ENCODE measurements around the gene CDC123. TPM values are rescaled to one million over a fixed set of nuclear protein-coding genes. Genes with fewer than 3 reads are reported as not detected.

The CDC123 gene, protein sequence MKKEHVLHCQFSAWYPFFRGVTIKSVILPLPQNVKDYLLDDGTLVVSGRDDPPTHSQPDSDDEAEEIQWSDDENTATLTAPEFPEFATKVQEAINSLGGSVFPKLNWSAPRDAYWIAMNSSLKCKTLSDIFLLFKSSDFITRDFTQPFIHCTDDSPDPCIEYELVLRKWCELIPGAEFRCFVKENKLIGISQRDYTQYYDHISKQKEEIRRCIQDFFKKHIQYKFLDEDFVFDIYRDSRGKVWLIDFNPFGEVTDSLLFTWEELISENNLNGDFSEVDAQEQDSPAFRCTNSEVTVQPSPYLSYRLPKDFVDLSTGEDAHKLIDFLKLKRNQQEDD
- 10 to 100 TPM; 44.9 to 67.3 (median 53.6) TPM for total RNA-seq

GRCh38 chr10:12195603-12196506 is at the start of gene CDC123, which contains the start of gene NUDT5:
Gene CDC123 (plus strand): TSS chr10:12196188. CDS start chr10:12196246, 58 bp downstream.
Gene NUDT5 (minus strand): TSS chr10:12195891. CDS start chr10:12186291, 9,600 bp downstream.
- TF ChIP-seq, protein P1, sequence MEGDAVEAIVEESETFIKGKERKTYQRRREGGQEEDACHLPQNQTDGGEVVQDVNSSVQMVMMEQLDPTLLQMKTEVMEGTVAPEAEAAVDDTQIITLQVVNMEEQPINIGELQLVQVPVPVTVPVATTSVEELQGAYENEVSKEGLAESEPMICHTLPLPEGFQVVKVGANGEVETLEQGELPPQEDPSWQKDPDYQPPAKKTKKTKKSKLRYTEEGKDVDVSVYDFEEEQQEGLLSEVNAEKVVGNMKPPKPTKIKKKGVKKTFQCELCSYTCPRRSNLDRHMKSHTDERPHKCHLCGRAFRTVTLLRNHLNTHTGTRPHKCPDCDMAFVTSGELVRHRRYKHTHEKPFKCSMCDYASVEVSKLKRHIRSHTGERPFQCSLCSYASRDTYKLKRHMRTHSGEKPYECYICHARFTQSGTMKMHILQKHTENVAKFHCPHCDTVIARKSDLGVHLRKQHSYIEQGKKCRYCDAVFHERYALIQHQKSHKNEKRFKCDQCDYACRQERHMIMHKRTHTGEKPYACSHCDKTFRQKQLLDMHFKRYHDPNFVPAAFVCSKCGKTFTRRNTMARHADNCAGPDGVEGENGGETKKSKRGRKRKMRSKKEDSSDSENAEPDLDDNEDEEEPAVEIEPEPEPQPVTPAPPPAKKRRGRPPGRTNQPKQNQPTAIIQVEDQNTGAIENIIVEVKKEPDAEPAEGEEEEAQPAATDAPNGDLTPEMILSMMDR (IDR thresholded peaks at IDR 0.05; ENCODE audit: low read depth) = no peak

DNA sequence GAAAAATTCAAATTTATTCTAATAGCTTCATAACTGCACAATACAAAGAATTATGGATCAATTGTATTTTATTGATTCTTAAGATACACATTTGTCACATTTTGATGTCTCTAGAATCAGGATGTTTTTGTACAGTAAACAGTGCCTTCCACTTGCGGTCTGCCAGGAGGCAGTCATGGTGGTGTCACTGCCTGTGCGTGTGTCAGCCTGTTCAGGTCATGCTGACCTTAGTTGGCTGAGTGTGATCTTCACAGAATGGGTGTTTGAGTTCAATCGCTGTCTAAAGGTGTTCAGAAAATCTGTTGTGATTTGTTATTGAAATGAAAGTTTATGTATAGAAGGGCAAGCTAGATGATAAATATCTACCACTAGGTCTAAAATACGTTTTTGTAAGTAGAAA is 45.8 kb upstream of the CDC123 start:
- TF ChIP-seq, protein P1 (IDR thresholded peaks at IDR 0.05; ENCODE audit: low read depth) = no peak

DNA sequence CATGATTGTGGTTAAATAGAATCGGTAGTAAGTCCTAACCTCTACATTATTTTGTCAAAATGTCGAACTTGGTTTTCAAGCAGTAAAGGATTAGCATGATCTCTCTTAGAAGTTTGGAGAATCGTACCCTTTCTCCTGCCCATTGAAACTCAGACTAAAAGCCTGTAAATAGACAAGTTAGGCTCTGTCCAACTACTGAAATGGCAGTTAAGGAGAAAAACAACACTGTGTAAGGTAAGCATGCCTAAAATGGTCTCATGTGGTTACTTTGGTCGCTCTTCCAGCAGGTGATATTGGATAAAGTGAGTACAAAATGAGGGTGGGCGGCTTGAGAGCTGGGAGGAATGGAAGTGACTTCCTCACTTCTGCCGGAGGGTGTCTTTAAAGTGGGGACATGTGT is 41.5 kb upstream of the CDC123 start:
- TF ChIP-seq, protein P1 (IDR thresholded peaks at IDR 0.05; ENCODE audit: low read depth) = no peak

- TF ChIP-seq, protein P1 (IDR thresholded peaks at IDR 0.05; ENCODE audit: low read depth) = no peak
These were observed 39.4 kb upstream of the CDC123 start for GRCh38 chr10:12156367-12157123.

- TF ChIP-seq, protein P1 (IDR thresholded peaks at IDR 0.05; ENCODE audit: low read depth) = no peak
These were observed 37.9 kb upstream of the CDC123 start for GRCh38 chr10:12158111-12158510.

DNA sequence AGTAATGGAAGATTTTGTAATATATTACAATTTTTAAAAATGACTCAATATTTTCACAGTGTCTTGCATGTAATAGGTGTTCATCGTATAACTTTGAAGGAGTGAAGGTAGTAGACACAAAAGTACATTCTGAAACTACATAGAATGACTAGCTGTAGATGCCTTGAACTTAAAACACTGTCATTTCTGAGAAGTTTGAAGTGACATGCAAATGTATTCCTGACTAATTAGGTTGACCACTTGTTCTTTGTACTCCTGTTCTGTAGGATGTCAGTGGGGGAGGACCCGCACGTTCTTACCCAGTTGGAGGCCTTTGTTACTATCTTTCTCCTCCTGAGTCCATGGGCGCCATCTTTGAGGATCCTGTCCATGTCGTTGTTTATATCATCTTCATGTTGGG is 35.3 kb upstream of the CDC123 start:
- TF ChIP-seq, protein P1 (IDR thresholded peaks at IDR 0.05; ENCODE audit: low read depth) = no peak
